ENCODE data around the gene CFAP299.

DNA sequence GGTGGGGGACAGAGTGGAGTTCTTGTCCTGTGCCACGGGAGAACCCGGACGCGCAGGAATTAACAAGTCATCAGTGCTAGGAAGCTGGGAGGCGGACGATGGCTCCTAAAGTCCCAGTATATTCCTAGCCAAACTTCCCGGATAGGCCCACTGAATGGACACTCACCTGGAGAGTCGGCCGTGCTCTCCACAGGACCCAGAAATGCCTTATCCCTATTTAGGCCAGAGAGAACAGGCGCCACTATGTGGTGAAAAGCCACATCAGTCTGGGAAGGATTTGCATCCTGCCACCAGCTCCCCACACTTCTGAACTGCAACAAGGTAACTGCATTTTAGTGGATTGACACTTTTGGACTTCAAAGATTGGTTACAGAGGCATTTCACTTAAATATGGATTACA is 1.1 kb downstream of the CFAP299 start:
- TF ChIP-seq, protein P1, sequence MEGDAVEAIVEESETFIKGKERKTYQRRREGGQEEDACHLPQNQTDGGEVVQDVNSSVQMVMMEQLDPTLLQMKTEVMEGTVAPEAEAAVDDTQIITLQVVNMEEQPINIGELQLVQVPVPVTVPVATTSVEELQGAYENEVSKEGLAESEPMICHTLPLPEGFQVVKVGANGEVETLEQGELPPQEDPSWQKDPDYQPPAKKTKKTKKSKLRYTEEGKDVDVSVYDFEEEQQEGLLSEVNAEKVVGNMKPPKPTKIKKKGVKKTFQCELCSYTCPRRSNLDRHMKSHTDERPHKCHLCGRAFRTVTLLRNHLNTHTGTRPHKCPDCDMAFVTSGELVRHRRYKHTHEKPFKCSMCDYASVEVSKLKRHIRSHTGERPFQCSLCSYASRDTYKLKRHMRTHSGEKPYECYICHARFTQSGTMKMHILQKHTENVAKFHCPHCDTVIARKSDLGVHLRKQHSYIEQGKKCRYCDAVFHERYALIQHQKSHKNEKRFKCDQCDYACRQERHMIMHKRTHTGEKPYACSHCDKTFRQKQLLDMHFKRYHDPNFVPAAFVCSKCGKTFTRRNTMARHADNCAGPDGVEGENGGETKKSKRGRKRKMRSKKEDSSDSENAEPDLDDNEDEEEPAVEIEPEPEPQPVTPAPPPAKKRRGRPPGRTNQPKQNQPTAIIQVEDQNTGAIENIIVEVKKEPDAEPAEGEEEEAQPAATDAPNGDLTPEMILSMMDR (IDR thresholded peaks at IDR 0.05): peak; percentile 28 to 43 (median 37)
- peak in 1 of 2 donors; percentile 13 for TF ChIP-seq POLR2AphosphoS5 (IDR thresholded peaks at IDR 0.05)
- TF ChIP-seq POLR2A (IDR thresholded peaks at IDR 0.05; ENCODE audit: low read depth): no peak
- TF ChIP-seq EP300 (IDR thresholded peaks at IDR 0.05): no peak

Data from esophagus muscularis mucosa (tissue), 4 donors.